GM21367 (cell line): ENCODE measurements around the gene PPP2R3A.
"Not testable (repeated sequence)": the region's sequence is repeated elsewhere in the genome, so short reads cannot be mapped to it uniquely, and the experiment has no call there.

ENCODE experiments used
- ATAC-seq: cut with Tn5 transposase; IDR thresholded peaks from one replicate; pipeline ENCODE4 v1.9.1; 2021; ENCODE audit not compliant: unreplicated experiment

The PPP2R3A gene

DNA sequence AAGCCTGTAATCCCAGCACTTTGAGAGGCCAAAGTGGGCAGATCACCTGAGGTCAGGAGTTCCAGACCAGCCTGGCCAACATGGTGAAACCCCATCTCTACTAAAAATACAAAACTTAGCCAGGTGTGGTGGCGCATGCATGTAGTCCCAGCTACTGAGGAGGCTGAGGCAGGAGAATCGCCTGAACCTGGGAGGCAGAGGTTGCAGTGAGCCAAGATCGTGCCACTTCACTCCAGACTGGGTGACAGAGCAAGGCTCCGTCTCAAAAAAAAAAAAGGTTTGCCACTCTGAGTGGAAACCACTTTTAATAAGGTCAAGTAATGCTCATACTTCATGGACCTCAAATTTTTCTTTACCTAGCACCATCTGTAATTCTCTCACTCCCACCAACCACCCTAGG is 178.9 kb downstream of the PPP2R3A start:
- not testable (repeated sequence) for ATAC-seq

DNA sequence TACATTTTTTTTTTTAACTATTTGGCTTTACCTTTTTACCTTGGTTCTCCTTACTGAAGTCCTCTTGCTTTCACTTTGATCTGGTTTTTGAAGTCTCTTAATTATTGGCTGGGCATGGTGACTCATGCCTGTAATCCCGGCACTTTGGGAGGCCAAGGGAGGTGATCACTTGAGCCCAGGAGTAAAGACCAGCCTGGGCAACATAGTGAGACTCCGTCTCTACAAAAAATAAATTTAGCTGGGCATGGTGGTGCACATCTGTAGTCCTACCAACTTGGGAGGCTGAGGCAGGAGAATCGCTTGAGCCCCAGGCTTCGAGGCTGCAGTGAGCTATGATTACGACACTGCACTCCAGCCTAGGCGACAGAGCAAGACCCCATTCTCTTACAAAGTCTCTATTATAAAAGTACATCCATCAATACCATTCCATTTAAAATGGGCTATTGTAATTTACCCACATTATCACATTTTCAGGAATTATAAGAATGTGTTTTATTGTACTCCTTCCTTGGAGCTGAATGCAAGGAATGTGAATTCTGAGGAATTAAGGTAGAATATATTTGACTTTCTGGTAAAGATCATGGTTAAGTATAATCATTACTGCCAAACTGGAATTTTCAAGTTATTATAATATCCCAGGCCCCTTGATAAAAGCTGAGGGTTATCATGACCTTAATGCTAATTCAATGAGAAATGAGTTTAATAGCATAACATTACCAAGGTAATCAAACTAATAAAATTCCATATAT is 181.6 kb downstream of the PPP2R3A start:
- ATAC-seq, result no peak

DNA sequence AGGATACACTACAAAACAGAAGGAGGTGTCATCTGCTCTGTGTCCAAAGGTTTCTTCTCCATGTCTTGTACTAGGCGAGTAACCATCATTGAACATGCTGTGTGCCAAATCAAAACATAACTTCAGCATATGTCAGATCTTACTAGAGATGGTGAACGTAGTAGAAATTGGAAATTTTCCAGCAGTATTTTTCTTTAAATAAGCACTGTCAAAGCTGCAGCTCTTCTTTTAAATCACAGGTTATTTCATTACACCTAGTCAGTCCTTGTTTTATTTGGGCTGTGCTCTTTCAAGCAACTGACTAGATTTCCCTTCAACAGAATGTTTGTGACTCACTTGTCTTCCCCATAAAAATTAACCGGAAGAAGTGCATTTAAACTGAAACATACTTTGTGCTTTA is 184.1 kb downstream of the PPP2R3A start:
- ATAC-seq, result no peak

DNA sequence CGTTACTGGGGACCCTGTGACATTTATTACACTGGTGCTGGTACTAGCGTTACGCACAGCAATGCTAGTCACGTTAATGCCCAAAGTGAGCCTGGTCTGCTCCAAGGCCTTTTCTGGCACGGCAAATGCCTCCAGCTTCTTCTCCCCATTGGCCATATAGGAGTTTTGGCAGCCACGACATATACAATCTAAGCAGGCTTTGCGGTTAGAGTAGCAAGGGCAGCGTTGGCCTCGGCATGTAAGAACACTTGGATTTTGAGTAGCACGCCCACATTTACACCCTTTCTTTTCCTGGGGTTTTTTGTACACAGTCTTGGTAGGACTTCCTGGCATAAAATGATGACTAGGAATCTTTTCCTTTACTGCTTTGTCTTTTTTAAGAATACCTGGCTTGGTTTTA is 185.7 kb downstream of the PPP2R3A start:
- ATAC-seq, result no peak

DNA sequence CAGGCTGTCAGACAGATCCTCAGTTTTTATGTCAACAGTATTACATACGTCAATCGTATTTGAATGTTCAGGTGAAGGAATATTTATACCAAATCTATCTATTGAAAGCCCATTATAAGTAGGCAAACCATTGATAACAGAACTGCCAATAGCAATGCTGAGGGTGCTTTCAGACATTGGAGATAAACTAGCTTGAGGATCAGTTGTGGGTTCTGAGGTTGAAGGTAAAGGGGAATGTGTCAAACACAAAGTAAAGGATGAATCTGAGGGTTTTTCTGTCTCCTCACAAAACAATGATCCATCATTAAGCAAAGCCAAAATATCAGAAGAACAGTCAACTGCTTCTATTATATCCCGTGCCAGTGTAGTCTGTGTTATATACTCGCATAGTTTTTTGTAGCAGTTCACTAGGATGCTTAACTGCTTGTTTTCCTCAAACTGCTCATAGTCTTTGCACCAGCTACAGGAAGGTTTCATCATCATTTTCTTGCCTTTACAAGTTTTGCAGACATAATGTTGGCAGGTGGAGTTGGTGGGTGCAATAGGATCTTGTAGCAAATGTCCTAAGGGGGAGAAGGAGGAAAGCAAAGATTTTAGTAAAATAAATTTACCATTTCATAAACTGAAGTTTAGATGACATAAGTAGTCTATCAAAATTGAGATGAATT is 186.8 kb downstream of the PPP2R3A start:
- no peak for ATAC-seq

DNA sequence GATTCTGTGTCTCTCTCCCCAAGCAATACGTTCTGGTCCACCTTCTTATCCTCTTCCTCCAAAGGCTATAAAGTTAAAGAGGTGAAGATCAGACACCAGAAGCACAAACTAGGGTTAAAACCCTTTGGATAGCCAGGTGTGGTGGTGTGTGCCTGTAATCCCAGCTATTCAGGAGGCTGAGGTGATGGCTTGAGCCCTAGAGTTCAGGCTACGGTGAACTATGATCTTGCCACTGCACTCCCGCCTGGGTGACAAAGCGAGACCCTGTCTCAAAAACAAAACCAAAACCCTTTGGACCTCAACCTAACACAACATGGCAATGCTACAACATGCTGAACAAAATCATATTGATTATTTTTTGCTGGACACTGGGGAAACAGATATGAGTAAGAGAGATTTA is 187.4 kb downstream of the PPP2R3A start:
- ATAC-seq, result no peak

DNA sequence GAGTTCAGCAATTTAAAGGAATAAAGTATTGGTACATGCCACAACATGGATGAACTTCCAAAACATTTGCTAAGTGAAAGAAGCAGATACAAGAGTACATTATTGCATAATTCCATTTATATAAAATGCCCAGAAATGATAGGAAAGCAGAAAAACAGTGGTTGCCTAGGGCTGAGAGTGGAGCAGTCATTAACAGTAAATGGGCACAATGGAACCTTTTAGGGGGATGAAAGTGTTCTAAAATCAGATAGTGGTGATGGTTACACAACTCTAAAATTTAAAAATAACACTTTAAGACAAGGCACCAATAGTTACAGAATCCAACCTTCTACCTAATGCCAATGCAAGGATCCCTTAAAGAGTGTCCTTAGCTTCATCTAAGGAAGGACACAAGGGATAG is 196.0 kb downstream of the PPP2R3A start:
- ATAC-seq, result no peak

DNA sequence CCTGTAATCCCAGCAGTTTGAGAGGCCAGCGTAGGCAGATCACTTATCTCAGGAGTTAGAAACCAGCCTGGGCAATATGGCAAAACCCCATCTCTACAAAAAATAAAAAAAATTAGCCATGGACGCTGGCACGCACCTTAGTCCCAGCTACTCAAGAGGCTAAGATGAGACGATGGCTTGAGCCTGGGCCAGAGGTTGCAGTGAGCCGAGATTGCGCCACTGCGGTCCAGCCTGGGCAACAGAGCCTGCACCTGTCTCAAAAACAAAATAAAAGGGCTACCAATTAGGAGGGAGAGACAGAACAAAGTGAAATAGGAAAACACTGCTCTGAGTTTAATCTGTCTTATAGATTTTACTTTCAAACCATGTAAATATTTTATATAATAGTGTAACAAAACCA is 196.8 kb downstream of the PPP2R3A start:
- ATAC-seq, result no peak

DNA sequence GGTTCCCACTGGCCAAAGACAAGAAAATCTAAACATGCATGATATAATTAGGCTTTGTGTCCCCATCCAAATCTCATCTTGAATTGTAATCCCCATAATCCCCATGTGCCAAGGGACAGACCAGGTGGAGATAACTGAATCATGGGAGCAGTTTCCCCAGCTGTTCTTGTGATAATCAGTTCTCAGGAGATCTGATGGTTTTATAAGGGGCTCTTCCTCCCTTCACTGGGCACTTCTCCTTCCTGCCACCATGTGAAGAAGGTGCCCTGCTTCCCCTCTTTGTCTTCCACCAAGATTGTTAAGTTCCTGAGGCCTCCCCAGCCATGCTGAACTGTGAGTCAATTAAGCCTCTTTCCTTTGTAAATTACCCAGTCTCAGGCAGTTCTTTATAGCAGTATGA is 198.1 kb downstream of the PPP2R3A start:
- not testable (repeated sequence) for ATAC-seq

DNA sequence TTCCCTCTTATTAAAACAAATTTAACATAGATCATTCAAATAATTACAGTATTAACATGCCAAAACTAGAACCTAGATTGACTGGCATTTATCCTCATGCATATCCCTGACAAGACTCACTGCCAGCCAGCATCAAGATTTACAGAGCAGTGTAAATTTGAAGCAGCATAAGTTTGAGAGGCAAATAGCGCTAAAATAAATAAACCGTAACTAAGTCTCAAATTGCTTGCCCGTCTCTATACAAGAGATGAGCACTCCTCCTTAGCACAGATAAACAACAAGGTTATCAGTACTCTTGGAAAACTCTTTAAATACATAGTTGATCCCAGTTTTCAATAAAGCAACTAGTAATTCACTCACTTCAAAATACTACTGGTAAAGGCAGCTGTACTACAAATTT is 201.0 kb downstream of the PPP2R3A start:
- ATAC-seq, result no peak

DNA sequence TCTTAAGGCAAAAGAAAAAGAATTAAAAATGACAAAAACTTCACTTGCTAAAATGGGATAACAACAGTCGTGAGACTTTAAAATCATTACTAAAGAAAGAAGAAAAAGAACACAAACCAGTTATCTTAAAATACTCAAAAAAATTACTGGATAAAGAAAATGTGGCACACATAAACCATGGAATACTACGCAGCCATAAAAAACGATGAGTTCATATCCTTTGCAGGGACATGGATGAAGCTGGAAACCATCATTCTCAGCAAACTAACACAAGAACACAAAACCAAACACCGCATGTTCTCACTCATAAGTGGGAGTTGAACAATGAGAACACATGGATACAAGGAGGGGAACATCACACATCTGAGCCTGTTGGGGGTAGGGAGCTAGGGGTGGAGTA is 202.7 kb downstream of the PPP2R3A start:
- not testable (repeated sequence) for ATAC-seq

DNA sequence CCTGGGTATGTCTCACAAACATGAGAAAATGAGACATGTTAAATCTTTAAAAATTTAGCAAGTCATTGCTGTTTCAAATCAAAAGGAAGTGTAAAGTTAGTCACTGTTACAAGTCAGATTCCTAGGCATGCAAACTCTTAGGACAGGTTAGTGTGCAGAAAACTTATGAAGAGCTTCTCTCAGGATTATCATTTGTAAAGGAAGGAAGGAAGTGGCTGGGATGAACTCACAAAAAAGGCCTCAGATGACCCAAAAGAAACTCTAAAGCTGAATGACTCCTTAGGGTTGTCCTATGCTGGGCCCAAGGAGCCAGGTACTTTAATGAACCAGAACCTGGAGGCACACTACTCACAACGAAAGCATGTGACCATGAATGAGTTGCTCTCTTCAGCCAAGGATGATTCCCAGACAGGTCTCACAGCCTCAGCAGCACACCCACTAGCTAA is 205.6 kb downstream of the PPP2R3A start:
- ATAC-seq, result no peak

DNA sequence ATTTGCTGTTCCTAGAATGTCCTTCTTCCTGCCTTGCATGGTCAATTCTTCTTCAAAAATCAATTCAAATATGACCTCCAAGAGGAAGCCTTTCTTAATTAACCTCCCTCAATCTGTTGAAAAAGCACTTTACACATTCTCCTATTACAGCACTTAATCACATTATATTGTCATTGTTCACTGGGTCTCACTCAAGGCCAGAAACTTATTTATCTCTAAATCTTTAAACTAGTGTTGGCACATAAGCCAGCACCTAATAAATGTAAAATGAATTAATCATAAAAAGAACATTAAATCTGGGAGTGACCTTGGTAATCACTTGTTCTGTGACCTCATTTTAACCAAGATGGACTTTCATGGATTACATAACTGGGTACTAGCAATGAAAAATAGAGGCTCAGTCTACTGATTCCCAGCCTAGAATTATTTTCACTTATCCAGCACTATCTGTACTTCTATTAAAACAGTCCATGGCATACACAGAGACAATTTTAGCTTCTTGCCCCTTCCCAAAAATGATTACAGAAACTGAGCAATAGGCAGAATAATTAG is 208.5 kb downstream of the PPP2R3A start:
- no peak for ATAC-seq

DNA sequence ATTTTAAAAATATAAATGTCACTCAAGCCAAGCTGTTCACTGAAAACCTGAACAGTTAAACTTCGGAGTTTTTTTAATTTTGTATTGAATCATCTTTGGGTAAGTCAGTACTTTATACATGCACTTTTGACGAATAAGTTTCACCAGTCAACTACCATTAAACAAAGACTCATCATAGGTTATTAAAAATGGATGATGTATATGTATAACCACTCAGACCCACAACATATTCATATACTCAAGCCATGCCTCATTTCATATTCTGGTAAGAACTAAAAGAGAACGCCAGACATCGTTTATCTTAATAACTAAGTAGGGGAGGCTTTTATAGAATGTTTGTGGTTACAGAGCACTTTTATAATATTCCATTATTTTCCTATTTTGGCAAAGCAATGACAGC is 212.3 kb downstream of the PPP2R3A start:
- no peak for ATAC-seq

DNA sequence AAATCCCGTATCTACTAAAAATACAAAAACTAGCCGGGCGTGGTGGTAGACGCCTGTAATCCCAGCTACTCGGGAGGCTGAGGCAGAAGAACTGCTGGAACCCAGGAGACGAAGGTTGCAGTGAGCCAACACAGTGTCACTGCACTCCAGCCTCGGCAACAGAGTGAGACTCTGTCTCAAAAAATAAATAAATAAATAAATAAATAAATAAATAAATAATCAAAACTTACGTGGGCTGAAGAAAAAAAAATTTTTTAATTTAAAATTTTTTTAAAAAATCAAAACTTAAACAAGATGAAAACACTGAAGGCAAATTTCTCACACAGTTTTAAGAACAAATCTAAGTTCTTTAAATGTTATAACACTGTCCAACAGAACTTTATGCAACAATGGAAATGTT is 216.2 kb downstream of the PPP2R3A start:
- ATAC-seq, result no peak

DNA sequence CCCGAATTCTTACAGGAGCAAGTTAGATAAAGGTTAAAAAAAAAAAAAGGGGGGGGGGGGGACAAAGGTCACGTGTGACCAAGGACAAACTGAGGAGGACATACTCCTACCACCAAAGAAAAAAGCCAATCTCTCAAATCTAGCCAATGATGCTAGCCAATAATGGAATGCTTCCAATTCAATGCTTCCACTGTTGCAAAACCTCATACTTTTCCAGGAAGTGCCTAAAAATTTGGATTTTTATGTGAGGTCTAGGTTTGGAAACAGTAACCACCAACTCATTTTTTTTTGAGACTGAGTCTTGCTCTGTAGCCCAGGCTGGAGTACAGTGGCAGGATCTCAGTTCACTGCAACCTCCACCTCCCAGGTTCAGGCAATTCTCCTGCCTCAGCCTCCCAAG is 219.2 kb downstream of the PPP2R3A start:
- no peak for ATAC-seq

DNA sequence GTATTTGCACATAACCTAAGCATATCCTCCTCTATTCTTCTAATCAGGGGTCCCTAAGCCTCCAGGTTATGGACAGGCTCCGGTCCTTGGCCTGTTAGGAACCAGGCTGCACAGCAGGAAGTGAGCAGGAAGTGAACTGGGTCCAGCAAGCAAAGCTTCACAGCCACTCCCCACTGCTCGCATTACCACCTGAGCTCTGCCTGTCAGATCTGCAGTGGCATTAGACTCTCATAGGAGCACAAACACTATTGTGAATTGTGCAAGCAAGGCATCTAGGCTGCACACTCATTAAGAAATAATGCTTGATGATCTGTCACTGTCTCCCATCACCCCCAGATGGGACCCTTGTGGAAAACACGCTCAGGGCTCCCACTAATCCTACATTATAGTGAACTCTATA is 220.8 kb downstream of the PPP2R3A start:
- ATAC-seq, result no peak

DNA sequence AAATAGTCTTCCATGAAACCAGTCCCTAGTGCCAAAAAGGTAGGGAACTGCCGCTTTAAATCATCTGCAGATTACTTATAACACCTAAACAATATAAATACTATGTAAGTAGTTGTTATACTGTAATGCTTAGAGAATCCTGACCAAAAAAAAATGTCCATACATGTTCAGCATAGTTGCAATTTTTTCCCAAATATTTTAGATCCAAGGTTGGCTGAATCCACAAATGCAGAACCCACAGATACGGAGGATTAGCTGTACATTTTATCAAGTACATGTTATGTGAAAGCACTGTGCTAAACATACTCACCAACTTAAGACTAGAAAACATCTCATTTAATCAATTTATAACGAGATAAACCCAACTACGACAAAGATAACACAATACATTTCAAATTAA is 221.3 kb downstream of the PPP2R3A start:
- ATAC-seq, result no peak

DNA sequence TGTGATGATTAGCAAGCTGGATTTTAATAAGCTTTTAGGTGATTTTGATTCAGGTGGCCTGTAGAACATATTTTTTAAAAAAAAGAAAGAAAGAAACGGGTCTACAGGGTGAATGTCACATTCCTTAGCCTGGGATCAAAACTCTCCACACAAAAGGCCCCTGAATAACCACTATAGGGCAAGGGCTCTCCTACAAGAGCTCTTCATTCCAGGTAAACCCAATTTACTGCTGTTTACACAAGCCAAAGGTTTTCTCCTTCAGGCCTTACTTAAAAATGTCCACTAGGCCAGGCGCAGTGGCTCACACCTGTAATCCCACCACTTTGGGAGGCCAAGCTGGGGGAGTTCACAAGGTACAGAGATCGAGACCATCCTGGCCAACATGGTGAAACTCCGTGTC is 222.3 kb downstream of the PPP2R3A start:
- no peak for ATAC-seq

DNA sequence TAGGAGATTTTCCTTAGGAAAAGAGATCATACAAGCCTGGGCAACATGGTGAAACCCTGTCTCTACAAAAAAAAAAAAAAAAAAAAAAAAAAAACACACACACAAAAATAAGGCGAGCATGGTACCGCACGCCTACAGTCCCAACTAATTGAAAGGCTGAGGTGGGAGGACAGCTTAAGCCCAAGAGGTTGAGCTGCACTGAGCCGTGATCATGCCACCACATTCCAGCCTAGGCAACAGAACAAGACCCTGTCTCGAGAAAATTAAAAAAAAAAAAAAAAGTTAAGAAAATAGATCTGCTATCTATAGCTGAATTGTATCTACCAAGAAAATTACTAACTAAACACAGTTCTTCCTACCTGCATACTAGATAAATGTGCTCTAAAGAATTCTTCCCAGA is 223.5 kb downstream of the PPP2R3A start:
- ATAC-seq, result no peak

DNA sequence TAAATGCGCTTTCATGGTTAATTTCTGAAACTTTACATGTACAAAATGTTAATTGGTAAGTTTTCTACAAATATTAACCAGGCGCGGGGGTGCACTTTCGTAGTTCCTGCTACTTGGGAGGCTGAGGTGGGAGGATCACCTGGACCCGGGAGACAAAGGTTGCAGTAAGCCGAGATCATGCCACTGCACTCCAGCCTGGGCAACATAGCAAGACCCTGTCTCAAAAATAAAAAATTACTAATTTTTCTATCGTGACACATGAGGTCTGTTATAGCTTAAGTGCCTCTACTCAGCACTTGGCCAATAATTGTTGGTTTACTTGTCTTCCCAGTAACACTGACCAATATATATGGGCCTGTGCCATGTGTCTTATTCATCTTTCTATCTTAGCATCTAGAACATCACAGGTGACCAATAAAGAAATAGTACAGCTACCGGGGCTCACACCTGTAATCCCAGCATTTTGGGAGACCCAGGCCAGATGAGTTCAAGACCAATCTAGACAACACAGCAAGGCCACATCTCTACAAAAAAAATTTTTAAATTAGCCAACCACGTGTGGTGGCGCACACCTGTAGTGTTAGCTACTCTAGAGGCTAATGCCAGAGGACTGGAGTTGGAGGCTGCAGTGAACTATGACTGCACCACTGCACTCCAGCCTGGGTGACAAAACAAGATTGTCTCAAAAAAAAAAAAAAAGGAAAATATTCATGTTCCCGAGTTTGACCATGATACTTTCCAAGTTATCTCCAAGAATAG is 224.5 kb downstream of the PPP2R3A start:
- no peak for ATAC-seq

DNA sequence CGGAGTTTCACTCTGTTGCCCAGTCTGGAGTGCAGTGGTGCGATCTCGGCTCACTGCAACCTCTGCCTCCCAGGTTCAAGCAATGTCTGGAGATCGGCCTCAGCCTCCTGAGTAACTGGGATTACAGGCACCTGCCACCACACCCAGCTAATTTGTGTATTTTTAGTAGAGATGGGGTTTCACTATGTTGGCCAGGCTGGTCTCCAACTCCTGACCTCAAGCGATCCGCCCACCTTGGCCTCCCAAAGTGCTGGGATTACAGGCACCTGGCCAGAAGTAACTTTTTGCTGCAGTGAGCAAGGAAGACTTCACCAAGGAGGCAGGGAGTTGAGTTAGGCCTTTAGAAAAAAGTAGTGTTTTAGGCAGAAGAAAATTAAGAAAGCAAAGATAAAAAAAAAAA is 226.7 kb downstream of the PPP2R3A start:
- ATAC-seq, result not testable (repeated sequence)
